Heart left ventricle (tissue), 16 donors: Measurements from ENCODE around the gene IGSF1. TPM values are rescaled to one million over a fixed set of nuclear protein-coding genes. Genes with fewer than 3 reads are reported as not detected.

Source experiments
- ATAC-seq, 4 donors: fragments of 200-7000 bp; cut with Tn5 transposase; one replicate each; pipeline ENCODE4 v1.9.1; 2020 to 2022; ENCODE audit warnings: moderate library complexity in 4 of 4, mild to moderate bottlenecking in 3 of 4, moderate number of reproducible peaks in 1 of 4
- DNase-seq, 5 donors: peaks; one replicate each; pipeline ENCODE4 v3.0.0-alpha.2; 2020
- H3K27ac ChIP-seq, 12 donors: fragments of 200-600 bp; sonication (generic) in 4 of 12; one replicate each; pipeline versions ENCODE4 v1.5.0 to v1.8.0; 2016 to 2022; ENCODE audit warnings: mild to moderate bottlenecking in 2 of 12
- H3K27me3 ChIP-seq, 9 donors: fragments of 200-600 bp; sonication (generic) in 2 of 9; one replicate each; pipeline versions ENCODE4 v1.5.1 to v1.8.0; 2016 to 2022; ENCODE audit warnings: mild to moderate bottlenecking in 3 of 9
- H3K36me3 ChIP-seq, 9 donors: fragments of 200-600 bp; sonication (generic) in 2 of 9; one replicate each; pipeline versions ENCODE4 v1.5.0 to v1.8.0; 2018 to 2022; ENCODE audit warnings: mild to moderate bottlenecking in 2 of 9
- H3K4me1 ChIP-seq, 12 donors: fragments of 200-600 bp; sonication (generic) in 4 of 12; one replicate each; pipeline versions ENCODE4 v1.5.0 to v1.8.0; 2016 to 2022; ENCODE audit warnings: mild to moderate bottlenecking in 3 of 12
- H3K4me3 ChIP-seq, 12 donors: fragments of 200-600 bp; sonication (generic) in 4 of 12; one replicate each; pipeline versions ENCODE4 v1.5.0 to v1.8.0; 2017 to 2022; ENCODE audit warnings: mild to moderate bottlenecking in 9 of 12, moderate library complexity in 4 of 12
- H3K9me3 ChIP-seq, 12 donors: fragments of 200-600 bp; sonication (generic) in 4 of 12; one replicate each; pipeline versions ENCODE4 v1.5.0 to v1.8.0; 2016 to 2022; ENCODE audit warnings: mild to moderate bottlenecking in 1 of 12
- CTCF ChIP-seq, 12 donors: fragments of 200-600 bp; sonication (generic) in 4 of 12; IDR thresholded peaks; one replicate each; pipeline versions ENCODE4 v1.5.0 to v1.8.0; 2018 to 2022; ENCODE audit warnings: antibody characterized with exemption in 12 of 12, mild to moderate bottlenecking in 5 of 12
- POLR2A ChIP-seq, 2 donors: fragments of 450-650 bp; IDR thresholded peaks; one replicate each; pipeline ENCODE4 v1.6.1; 2017; ENCODE audit warnings: antibody characterized with exemption in 2 of 2, mild to moderate bottlenecking in 2 of 2, moderate library complexity in 2 of 2
- WGBS, 4 donors: extraction: QIAGEN DNeasy Blood & Tissue Kit in 2 of 4; methylation state at CpG; one replicate each; pipeline versions ENCODE4 v1.1.5 to v1.1.7; 2013 to 2018; 5-methylcytosine and 5-hydroxymethylcytosine counted together
- intact Hi-C, 10 donors: fragments of 100-400 bp; cut with DNase I; formaldehyde crosslinking; loops; one replicate each; pipeline versions ENCODE4 v1.11.1 to v1.14.2; 2022
- polyA plus RNA-seq, 2 donors: library from polyadenylated mRNA; stranded (reverse); fragments of 200-250 nt; gene quantifications; one replicate each; pipeline ENCODE4 v1.2.3, GENCODE V29; 2013
- total RNA-seq, 9 donors: library from RNA; depleted of rRNA in 2 of 9; stranded (reverse); fragments of >200 nt in 2 of 9; fragmentation: NEBNext Ultra II Directional in 3 of 9; extraction: Animal tissue kit (Norgen Biotek cat#: 25700) in 3 of 9; gene quantifications; one replicate each; pipeline versions ENCODE4 v1.1.0 to v1.2.4, GENCODE V29; 2016 to 2023
- donor health status: ischemic (EF 13 %, LVEDD 7.1; RV severe dilation, severe dysfunction).
- donor health status: healthy with polysubstance abuse.
- donor health status: DM: no; HTN: yes; CAD: no.
- donor health status: DM: no; HTN: no; CAD: no.
- donor health status: ischemic (EF 25% LVEDD 6.9; RV normal size, moderate dysfunction).
- donor health status: ischemic (EF 25% LVEDD 5.7; RV mildly dilated, moderate dysfunction).
- donor health status: healthy.
- donor health status: DM: yes; HTN: yes; CAD: no.
- donor health status: ischemic (EF 35%, LVEDD 5.7; RV mildly dilated, moderate dysfunction).
- donor health status: nonischemic (EF 11% LVEDD 7.7; RV severe dilation, severe dysfunction).
- donor health status: DM: yes; HTN: yes; CAD: no.
- donor health status: PGD.
- donor health status: ischemic (EF 29% LVEDD 5.4; RV normal size, mild dysfunction).
- donor health status: nonischemic (EF 23%, LVEDD 6.1; RV moderate dilation, normal function).

The IGSF1 gene
- total and polyA plus RNA-seq, 11 donors, result 0.12 to 8.4 (median 1.4) TPM

- intact Hi-C loops, result no loop called here
Observed at GRCh38 chrX:131279617-131280016, 9.5 kb downstream of the IGSF1 start.

GRCh38 chrX:131279197-131279596 is 9.9 kb downstream of the IGSF1 start:
- no peak overlapping the region for H3K27ac ChIP-seq
- H3K9me3 ChIP-seq, result no peaks in the 10 kb centered on the region
- no peaks in the 10 kb centered on the region for H3K4me1 ChIP-seq
- intact Hi-C loops, result no loop called here
- WGBS, 4 donors, result 58 to 61% (median 59%) methylated on average over 10 of the region's 10 CpGs
- DNase-seq (no peak), ATAC-seq (no peak)
- no peak for TF ChIP-seq POLR2A (IDR thresholded peaks at IDR 0.05)
- no peak for TF ChIP-seq CTCF (IDR thresholded peaks at IDR 0.05)
- no peak overlapping the region for H3K4me3 ChIP-seq
- H3K36me3 ChIP-seq, result no peaks in the 10 kb centered on the region
- H3K27me3 ChIP-seq, result peaks cover 0 to 30% (median 0%) of the 10 kb centered on the region in 9 donors

More at GRCh38 chrX:131279617-131280016, 9.5 kb downstream of the IGSF1 start:
- Histone ChIP-seq H3K27ac (no peak overlapping the region), H3K4me3 (no peak overlapping the region), H3K4me1 (no peaks in the 10 kb centered on the region), H3K36me3 (no peaks in the 10 kb centered on the region), H3K27me3 (peaks cover 0 to 30% (median 0%) of the 10 kb centered on the region in 9 donors), H3K9me3 (no peaks in the 10 kb centered on the region)
- DNase-seq (no peak), ATAC-seq (no peak)
- TF ChIP-seq POLR2A (IDR thresholded peaks at IDR 0.05) (no peak), CTCF (IDR thresholded peaks at IDR 0.05) (no peak)
- 41 to 55% (median 47%) methylated on average over 4 of the region's 4 CpGs for WGBS, 4 donors

- no peak overlapping the region for H3K4me3 ChIP-seq
- peak in 3 of 4 donors; percentile 71 to 77 (median 73) for ATAC-seq
- DNase-seq, result peak in 1 of 5 donors; percentile 51
- H3K27ac ChIP-seq, result no peak overlapping the region
- 28 to 44% (median 37%) methylated on average over 11 of the region's 11 CpGs for WGBS, 4 donors
- intact Hi-C loops, result no loop called here
- H3K27me3 ChIP-seq, result peaks cover 0 to 24% (median 0%) of the 10 kb centered on the region in 9 donors
- H3K9me3 ChIP-seq, result no peaks in the 10 kb centered on the region
- no peaks in the 10 kb centered on the region for H3K36me3 ChIP-seq
- TF ChIP-seq POLR2A (IDR thresholded peaks at IDR 0.05), result no peak
- H3K4me1 ChIP-seq, result no peaks in the 10 kb centered on the region
Observed at GRCh38 chrX:131277543-131278136, 11.5 kb downstream of the IGSF1 start.

- Histone ChIP-seq H3K4me3 (no peak overlapping the region), H3K36me3 (no peaks in the 10 kb centered on the region), H3K27ac (no peak overlapping the region), H3K4me1 (no peaks in the 10 kb centered on the region), H3K27me3 (peaks cover 0 to 13% (median 0%) of the 10 kb centered on the region in 9 donors), H3K9me3 (no peaks in the 10 kb centered on the region)
- ATAC-seq (no peak), DNase-seq (no peak)
- intact Hi-C loops, result no loop called here
- TF ChIP-seq POLR2A (IDR thresholded peaks at IDR 0.05) (no peak), CTCF (IDR thresholded peaks at IDR 0.05) (no peak)
- WGBS, 4 donors, result 84 to 93% (median 89%) methylated on average over 5 of the region's 5 CpGs
Observed at GRCh38 chrX:131273011-131273410, 16.1 kb downstream of the IGSF1 start.

- Histone ChIP-seq H3K4me1 (no peaks in the 10 kb centered on the region), H3K27ac (no peak overlapping the region), H3K36me3 (no peaks in the 10 kb centered on the region), H3K4me3 (no peak overlapping the region), H3K9me3 (no peaks in the 10 kb centered on the region), H3K27me3 (peaks cover 0 to 13% (median 0%) of the 10 kb centered on the region in 9 donors)
- intact Hi-C loops, result no loop called here
- WGBS, 4 donors, result 25 to 34% (median 29%) methylated on average over 3 of the region's 3 CpGs
- TF ChIP-seq POLR2A (IDR thresholded peaks at IDR 0.05) (no peak), CTCF (IDR thresholded peaks at IDR 0.05) (no peak)
- ATAC-seq, result no peak
- DNase-seq, result no peak
Observed at GRCh38 chrX:131271826-131272225, 17.3 kb downstream of the IGSF1 start.
